GM12878 (cell line): ENCODE results near the gene SLC1A2. TPM values are rescaled to one million over a fixed set of nuclear protein-coding genes. Genes with fewer than 3 reads are reported as not detected.
A peak's percentile ranks its signal among the peaks of the same experiment; 100 is the strongest.

ENCODE experiments used
- ATAC-seq: fragments of 200-7000 bp; cut with Tn5 transposase; 3 replicates; pipeline ENCODE4 v1.9.1; 2020; ENCODE audit warnings: mild to moderate bottlenecking, moderate library complexity
- BruUV-seq: library from RNA; stranded (reverse); fragments of 400-500 nt; replicated peaks from 2 replicates; lab custom pipeline; 2021; lab: Mats Ljungman, UMichigan
- CTCF ChIA-PET: fragments of 300-600 bp; sonication (Branson Sonifier 250); formaldehyde crosslinking; extraction: SDS; loops from one replicate; lab custom pipeline; 2021; ENCODE audit warnings: inconsistent platforms; lab: Yijun Ruan, JAX
- POLR2A ChIA-PET: fragments of 350-600 bp; formaldehyde crosslinking; extraction: SDS; loops from one replicate; lab custom pipeline; 2021; ENCODE audit warnings: inconsistent platforms; lab: Charles Lee
- RAD21 ChIA-PET: fragments of 300-600 bp; sonication (Branson Sonifier 250); formaldehyde crosslinking; loops from one replicate; lab custom pipeline; 2023; ENCODE audit warnings: antibody characterized with exemption; ENCODE audit not compliant: unreplicated experiment; lab: Charles Lee
- SMC1A ChIA-PET: fragments of 300-600 bp; sonication (Branson Sonifier 250); formaldehyde crosslinking; loops from one replicate; lab custom pipeline; 2023; ENCODE audit not compliant: unreplicated experiment, uncharacterized antibody; lab: Charles Lee
- DNase-seq: peaks from one replicate; pipeline ENCODE4 v3.0.0-alpha.2; 2011; ENCODE audit warnings: low read depth, low spot score
- FAIRE-seq: peaks from 3 replicates; lab custom pipeline; 2011; peaks lifted over from hg19 to GRCh38; lab: Jason Lieb, UNC
- H2AFZ ChIP-seq: 2 replicates; pipeline ENCODE4 v1.6.0; 2011; ENCODE audit warnings: low read depth, low read length, control low read depth; ENCODE audit not compliant: control insufficient read depth
- H3K27ac ChIP-seq: 2 replicates; pipeline ENCODE4 v1.5.1; 2011; ENCODE audit warnings: control low read depth; ENCODE audit not compliant: control insufficient read depth, insufficient read depth
- H3K27me3 ChIP-seq, 2 experiments: replicated peaks in 1 of 2; 2 replicates each; pipeline versions ENCODE4 v1.6.0 to v1.6.1; 2011; ENCODE audit warnings: low read length in 1 of 2; ENCODE audit not compliant: control insufficient read depth in 2 of 2, insufficient read depth in 2 of 2
- H3K36me3 ChIP-seq, 2 experiments: 2 replicates each; pipeline ENCODE4 v1.5.1; 2011; ENCODE audit warnings: low read length in 1 of 2; ENCODE audit not compliant: control insufficient read depth in 2 of 2, insufficient read depth in 2 of 2
- H3K4me1 ChIP-seq: 2 replicates; pipeline ENCODE4 v1.6.1; 2011; ENCODE audit warnings: mild to moderate bottlenecking, low read length, moderate library complexity, mixed read lengths; ENCODE audit not compliant: control insufficient read depth, insufficient read depth
- H3K4me2 ChIP-seq: 2 replicates; pipeline ENCODE4 v1.6.0; 2011; ENCODE audit warnings: control low read depth; ENCODE audit not compliant: control insufficient read depth, insufficient read depth
- H3K4me3 ChIP-seq: fragments of 200-600 bp; sonication (generic); 2 replicates; pipeline ENCODE4 v1.5.1; 2016
- H3K79me2 ChIP-seq: 2 replicates; pipeline ENCODE4 v1.6.0; 2011; ENCODE audit warnings: low read length; ENCODE audit not compliant: control insufficient read depth, insufficient read depth
- H3K9ac ChIP-seq: 2 replicates; pipeline ENCODE4 v1.8.0; 2011; ENCODE audit warnings: low read length, control low read depth, mixed read lengths; ENCODE audit not compliant: control insufficient read depth, insufficient read depth
- H3K9me3 ChIP-seq: replicated peaks from 3 replicates; pipeline ENCODE4 v1.5.1; 2011; ENCODE audit warnings: mild to moderate bottlenecking, low read length; ENCODE audit not compliant: control insufficient read depth, insufficient read depth
- H4K20me1 ChIP-seq: 2 replicates; pipeline ENCODE4 v1.6.0; 2011; ENCODE audit not compliant: control insufficient read depth, insufficient read depth
- BACH1 ChIP-seq: fragments of 450-650 bp; IDR thresholded peaks from 2 replicates; pipeline ENCODE4 v1.6.1; 2017; ENCODE audit warnings: mild to moderate bottlenecking, borderline replicate concordance
- EED ChIP-seq: sonication (generic); IDR thresholded peaks from 2 replicates; pipeline ENCODE4 v1.6.1; 2016; ENCODE audit warnings: antibody characterized with exemption, low read depth
- FOXM1 ChIP-seq: IDR thresholded peaks from 2 replicates; pipeline ENCODE4 v1.6.1; 2012; ENCODE audit warnings: low read depth, mild to moderate bottlenecking, inconsistent platforms, low read length, moderate library complexity
- MXI1 ChIP-seq: fragments of 150-350 bp; IDR thresholded peaks from 2 replicates; pipeline ENCODE4 v1.6.1; 2011; ENCODE audit warnings: low read depth, mild to moderate bottlenecking, inconsistent platforms, low read length, improper control_type of control experiment
- NFIC ChIP-seq: IDR thresholded peaks from 2 replicates; pipeline ENCODE4 v1.6.1; 2012; ENCODE audit warnings: low read depth, mild to moderate bottlenecking, inconsistent platforms, low read length, moderate library complexity
- POLR2A ChIP-seq: IDR thresholded peaks from 2 replicates; pipeline ENCODE4 v1.6.1; 2011; ENCODE audit warnings: low read depth, mild to moderate bottlenecking, low read length
- RUNX3 ChIP-seq: IDR thresholded peaks from 2 replicates; pipeline ENCODE4 v1.6.1; 2012; ENCODE audit warnings: low read length, inconsistent platforms
- SMARCA5 ChIP-seq: fragments of 450-650 bp; IDR thresholded peaks from 2 replicates; pipeline ENCODE4 v1.6.1; 2017; ENCODE audit warnings: mild to moderate bottlenecking
- ZBTB11 ChIP-seq: fragments of 450-650 bp; formaldehyde crosslinking; IDR thresholded peaks from 2 replicates; pipeline ENCODE4 v1.5.0; 2022; ENCODE audit warnings: mild to moderate bottlenecking, missing genetic modification characterization
- WGBS: methylation state at CpG from one replicate; pipeline ENCODE4 v1.1.6; 2016; ENCODE audit warnings: low lambda C conversion rate; ENCODE audit not compliant: insufficient replicate concordance, insufficient coverage; ENCODE audit errors: missing lambda C conversion rate; 5-methylcytosine and 5-hydroxymethylcytosine counted together
- in situ Hi-C: fragments of 300-500 bp; cut with MboI; formaldehyde crosslinking; loops from 9 replicates; pipeline ENCODE4 v1.14.3; 2018; ENCODE audit warnings: mixed read lengths
- intact Hi-C: fragments of 100-400 bp; cut with micrococcal nuclease; formaldehyde crosslinking; loops from one replicate; pipeline ENCODE4 v1.14.2; 2022; ENCODE audit not compliant: unreplicated experiment
- polyA plus RNA-seq, 11 experiments: library from polyadenylated mRNA; depleted of rRNA in 4 of 11; unstranded in 6 of 11; stranded (reverse) in 5 of 11; fragments of >200 nt; fragmentation: Nextera tagmentation in 4 of 11; fragmentation: Illumina TruSeq in 1 of 11; extraction: Ambion mirVana in 4 of 11; extraction: Trizol in 1 of 11; gene quantifications; 1 replicate in 1 of 11; 2 replicates in 10 of 11; pipeline versions ENCODE4 v1.2.1 to v1.2.3, GENCODE V29; 2011 to 2016; ENCODE audit warnings: inconsistent platforms in 2 of 11, missing spikeins in 2 of 11, low read depth in 1 of 11
- total RNA-seq, 4 experiments: library from RNA; depleted of rRNA in 3 of 4; stranded (reverse); fragments of >200 nt in 3 of 4; fragmentation: Illumina TruSeq in 1 of 4; extraction: Trizol in 1 of 4; gene quantifications; 2 replicates each; pipeline versions ENCODE4 v1.2.1 to v1.2.3, GENCODE V29; 2013 to 2021
- TF ChIP-seq, protein P1 (sequence below): IDR thresholded peaks from 2 replicates; pipeline ENCODE4 v1.6.1; 2012; ENCODE audit warnings: low read length, inconsistent platforms
- TF ChIP-seq, protein P2 (sequence below): fragments of 450-650 bp; IDR thresholded peaks from 2 replicates; pipeline ENCODE4 v1.6.1; 2016; ENCODE audit warnings: mild to moderate bottlenecking

The SLC1A2 gene
- total and polyA plus RNA-seq, 10 of the 15 experiments (the other 5 are each of a cell fraction or from before 2014, with no cell fraction given) = 0.01 to 0.84 (median 0.22) TPM; not detected in 1

DNA sequence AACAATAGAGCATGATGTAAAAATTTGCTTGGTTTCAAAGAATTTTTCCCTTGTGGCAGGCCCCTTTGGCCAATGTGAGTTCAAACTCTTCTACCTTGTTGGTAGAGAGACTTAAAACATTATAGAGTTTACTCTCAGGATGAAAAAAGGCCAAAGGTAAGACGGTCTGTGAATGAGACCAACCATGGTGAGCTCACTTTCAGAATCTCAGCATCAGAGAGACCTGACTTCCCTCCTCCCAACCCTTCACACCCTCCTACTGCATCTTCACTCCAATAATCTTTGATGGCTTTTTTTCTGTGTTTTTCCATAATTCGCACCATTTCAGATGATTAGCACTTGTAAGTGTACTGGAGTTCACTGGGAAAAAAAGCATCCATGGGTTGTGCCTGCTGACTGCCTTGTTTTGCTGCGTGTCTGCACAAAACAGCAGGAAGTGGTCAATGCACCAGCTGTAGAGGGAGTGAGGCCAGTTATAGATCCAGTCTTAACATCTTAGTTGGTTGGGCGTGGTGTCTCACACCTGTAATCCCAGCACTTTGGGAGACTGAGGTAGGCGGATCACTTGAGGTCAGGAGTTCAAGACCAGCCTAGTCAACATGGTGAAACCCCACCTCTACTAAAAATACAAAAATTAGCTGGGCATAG is 64.1 kb downstream of the SLC1A2 start:
- no TSS peak for BruUV-seq
- Histone ChIP-seq H3K27ac (no peak overlapping the region), H4K20me1 (no peaks in the 10 kb centered on the region), H3K36me3 (no peaks in the 10 kb centered on the region), H3K79me2 (no peaks in the 10 kb centered on the region), H3K4me1 (no peaks in the 10 kb centered on the region), H3K4me2 (no peak overlapping the region), H3K27me3 (no peaks in the 10 kb centered on the region), H3K9ac (no peak overlapping the region), H2AFZ (no peak overlapping the region), H3K4me3 (no peak overlapping the region), H3K9me3 (no peaks in the 10 kb centered on the region)
- POLR2A ChIA-PET = interaction anchor here (1.2 kb wide), 1 partner anchor 9 kb away, joined by 5 read pairs; no protein-coding TSS in a partner anchor
- SMC1A ChIA-PET = no interaction called here
- intact Hi-C loops = no loop called here
- peak; percentile 40; the same call in 1 of the 3 replicates for ATAC-seq
- in situ Hi-C loops = no loop called here
- no peak for FAIRE-seq
- CTCF ChIA-PET = no interaction called here
- DNase-seq = no peak
- RAD21 ChIA-PET = interaction anchor here (0.7 kb wide), 1 partner anchor 191 kb away, joined by 3 read pairs; no protein-coding TSS in a partner anchor
- 63% methylated on average over 5 of the region's 5 CpGs for WGBS
- TF ChIP-seq EED = 0 out of 2 replicates have a peak, but pooled peaks have one; percentile 27
- no peak for TF ChIP-seq BACH1
- TF ChIP-seq POLR2A = no peak
- TF ChIP-seq RUNX3 = peak; percentile 61; the same call in 1 of the 2 replicates
- no peak for TF ChIP-seq MXI1
- TF ChIP-seq, all 136 proteins: peak for 2

- ChIA-PET CTCF (interaction anchor here (3.2 kb wide), 1 partner anchor 37 kb away, joined by 9 read pairs; no protein-coding TSS in a partner anchor), POLR2A (no interaction called here), SMC1A (no interaction called here), RAD21 (no interaction called here)
- Histone ChIP-seq H3K27ac (no peak overlapping the region), H3K27me3 (no peaks in the 10 kb centered on the region), H3K4me1 (no peaks in the 10 kb centered on the region), H3K4me2 (no peak overlapping the region), H3K36me3 (no peaks in the 10 kb centered on the region), H3K4me3 (no peak overlapping the region), H2AFZ (no peak overlapping the region), H3K9ac (no peak overlapping the region), H4K20me1 (no peaks in the 10 kb centered on the region), H3K9me3 (no peaks in the 10 kb centered on the region), H3K79me2 (no peaks in the 10 kb centered on the region)
- FAIRE-seq = no peak
- no peak for ATAC-seq
- DNase-seq = no peak
- BruUV-seq = no TSS peak
- intact Hi-C loops (no loop called here), in situ Hi-C loops (no loop called here)
- WGBS = 79% methylated on average over 7 of the region's 7 CpGs
- TF ChIP-seq SMARCA5 (no peak), NFIC (no peak), RUNX3 (no peak), FOXM1 (no peak), ZBTB11 (CRISPR knock-in tag) (no peak)
- TF ChIP-seq, protein P1, sequence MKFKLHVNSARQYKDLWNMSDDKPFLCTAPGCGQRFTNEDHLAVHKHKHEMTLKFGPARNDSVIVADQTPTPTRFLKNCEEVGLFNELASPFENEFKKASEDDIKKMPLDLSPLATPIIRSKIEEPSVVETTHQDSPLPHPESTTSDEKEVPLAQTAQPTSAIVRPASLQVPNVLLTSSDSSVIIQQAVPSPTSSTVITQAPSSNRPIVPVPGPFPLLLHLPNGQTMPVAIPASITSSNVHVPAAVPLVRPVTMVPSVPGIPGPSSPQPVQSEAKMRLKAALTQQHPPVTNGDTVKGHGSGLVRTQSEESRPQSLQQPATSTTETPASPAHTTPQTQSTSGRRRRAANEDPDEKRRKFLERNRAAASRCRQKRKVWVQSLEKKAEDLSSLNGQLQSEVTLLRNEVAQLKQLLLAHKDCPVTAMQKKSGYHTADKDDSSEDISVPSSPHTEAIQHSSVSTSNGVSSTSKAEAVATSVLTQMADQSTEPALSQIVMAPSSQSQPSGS = no peak
- TF ChIP-seq, protein P2, sequence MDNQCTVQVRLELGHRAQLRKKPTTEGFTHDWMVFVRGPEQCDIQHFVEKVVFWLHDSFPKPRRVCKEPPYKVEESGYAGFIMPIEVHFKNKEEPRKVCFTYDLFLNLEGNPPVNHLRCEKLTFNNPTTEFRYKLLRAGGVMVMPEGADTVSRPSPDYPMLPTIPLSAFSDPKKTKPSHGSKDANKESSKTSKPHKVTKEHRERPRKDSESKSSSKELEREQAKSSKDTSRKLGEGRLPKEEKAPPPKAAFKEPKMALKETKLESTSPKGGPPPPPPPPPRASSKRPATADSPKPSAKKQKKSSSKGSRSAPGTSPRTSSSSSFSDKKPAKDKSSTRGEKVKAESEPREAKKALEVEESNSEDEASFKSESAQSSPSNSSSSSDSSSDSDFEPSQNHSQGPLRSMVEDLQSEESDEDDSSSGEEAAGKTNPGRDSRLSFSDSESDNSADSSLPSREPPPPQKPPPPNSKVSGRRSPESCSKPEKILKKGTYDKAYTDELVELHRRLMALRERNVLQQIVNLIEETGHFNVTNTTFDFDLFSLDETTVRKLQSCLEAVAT = no peak
These were observed 64.7 kb downstream of the SLC1A2 start for GRCh38 chr11:35354644-35355043.
